H9 (cell line): ENCODE measurements around the gene CCNL1. TPM values are rescaled to one million over a fixed set of nuclear protein-coding genes. Genes with fewer than 3 reads are reported as not detected.

Experiments
- DNase-seq: peaks from one replicate; pipeline ENCODE4 v3.0.0-alpha.2; 2017
- H2AFZ ChIP-seq: one replicate; pipeline ENCODE4 v1.6.1; 2013; ENCODE audit warnings: mild to moderate bottlenecking, low read length, control low read depth, moderate library complexity
- H2AK5ac ChIP-seq: 2 replicates; pipeline ENCODE4 v1.6.1; 2013; ENCODE audit warnings: low read length, control low read depth, mixed read lengths; ENCODE audit not compliant: insufficient read length
- H2BK120ac ChIP-seq: one replicate; pipeline ENCODE4 v1.6.1; 2013; ENCODE audit warnings: low read depth, mild to moderate bottlenecking, low read length, control low read depth, inconsistent platforms; ENCODE audit not compliant: poor library complexity, severe bottlenecking
- H2BK12ac ChIP-seq: 2 replicates; pipeline ENCODE4 v1.6.1; 2013; ENCODE audit warnings: low read length, control low read depth, mixed read lengths, low read depth; ENCODE audit not compliant: insufficient read length
- H2BK15ac ChIP-seq: 2 replicates; pipeline ENCODE4 v1.6.1; 2013; ENCODE audit warnings: low read depth, low read length, control low read depth
- H2BK20ac ChIP-seq: one replicate; pipeline ENCODE4 v1.6.1; 2013; ENCODE audit warnings: low read depth, mild to moderate bottlenecking, low read length, control low read depth, inconsistent platforms; ENCODE audit not compliant: poor library complexity, severe bottlenecking
- H2BK5ac ChIP-seq: 2 replicates; pipeline ENCODE4 v1.6.1; 2013; ENCODE audit warnings: low read length, control low read depth, mixed read lengths; ENCODE audit not compliant: insufficient read length
- H3K14ac ChIP-seq: 2 replicates; pipeline ENCODE4 v1.6.1; 2013; ENCODE audit warnings: low read length, control low read depth; ENCODE audit not compliant: insufficient read depth
- H3K18ac ChIP-seq: 2 replicates; pipeline ENCODE4 v1.6.1; 2013; ENCODE audit warnings: low read depth, mild to moderate bottlenecking, mixed read lengths, low read length, control low read depth; ENCODE audit not compliant: insufficient read length
- H3K23ac ChIP-seq: 2 replicates; pipeline ENCODE4 v1.6.1; 2013; ENCODE audit warnings: low read length, control low read depth, mixed read lengths, low read depth; ENCODE audit not compliant: insufficient read length
- H3K23me2 ChIP-seq: 2 replicates; pipeline ENCODE4 v1.6.1; 2013; ENCODE audit warnings: low read depth, mild to moderate bottlenecking, mixed read lengths, low read length, control low read depth; ENCODE audit not compliant: insufficient read length, poor library complexity, severe bottlenecking
- H3K27ac ChIP-seq: 2 replicates; pipeline ENCODE4 v1.5.1; 2013; ENCODE audit warnings: low read length, control low read depth, mixed read lengths, low read depth; ENCODE audit not compliant: insufficient read length
- H3K27me3 ChIP-seq: 2 replicates; pipeline ENCODE4 v1.6.1; 2013; ENCODE audit warnings: low read length, control low read depth, inconsistent platforms; ENCODE audit not compliant: insufficient read depth
- H3K4ac ChIP-seq: 2 replicates; pipeline ENCODE4 v1.6.1; 2013; ENCODE audit warnings: low read depth, mild to moderate bottlenecking, control low read depth, inconsistent platforms, low read length, moderate library complexity
- H3K4me1 ChIP-seq: 2 replicates; pipeline ENCODE4 v1.6.1; 2013; ENCODE audit warnings: low read length, control low read depth, inconsistent platforms; ENCODE audit not compliant: insufficient read depth
- H3K4me2 ChIP-seq: 2 replicates; pipeline ENCODE4 v1.6.1; 2013; ENCODE audit warnings: low read length, control low read depth, mixed read lengths; ENCODE audit not compliant: insufficient read length, insufficient read depth
- H3K56ac ChIP-seq: 2 replicates; pipeline ENCODE4 v1.6.1; 2013; ENCODE audit warnings: low read depth, mild to moderate bottlenecking, mixed read lengths, low read length, control low read depth; ENCODE audit not compliant: insufficient read length
- H3K79me1 ChIP-seq: 2 replicates; pipeline ENCODE4 v1.6.1; 2013; ENCODE audit warnings: low read depth, mild to moderate bottlenecking, moderate library complexity, low read length, control low read depth, inconsistent platforms; ENCODE audit not compliant: insufficient read depth, poor library complexity, severe bottlenecking
- H3K79me2 ChIP-seq: 2 replicates; pipeline ENCODE4 v1.6.1; 2013; ENCODE audit warnings: low read length, control low read depth, inconsistent platforms; ENCODE audit not compliant: insufficient read depth
- H3K9ac ChIP-seq: 2 replicates; pipeline ENCODE4 v1.6.1; 2013; ENCODE audit warnings: low read length, control low read depth, mixed read lengths; ENCODE audit not compliant: insufficient read length; ENCODE audit errors: extremely low read depth
- H3K9me3 ChIP-seq: one replicate; pipeline ENCODE4 v1.6.1; 2013; ENCODE audit warnings: low read depth, low read length, inconsistent platforms; ENCODE audit not compliant: control insufficient read depth
- H3T11ph ChIP-seq: one replicate; pipeline ENCODE4 v1.6.1; 2013; ENCODE audit warnings: mild to moderate bottlenecking, low read length, control low read depth, inconsistent platforms
- H4K20me1 ChIP-seq: one replicate; pipeline ENCODE4 v1.6.1; 2013; ENCODE audit not compliant: control insufficient read depth, insufficient read length, insufficient read depth
- H4K5ac ChIP-seq: 2 replicates; pipeline ENCODE4 v1.6.1; 2013; ENCODE audit warnings: low read depth, mild to moderate bottlenecking, mixed read lengths, low read length, control low read depth; ENCODE audit not compliant: insufficient read length
- H4K8ac ChIP-seq: replicated peaks from 2 replicates; pipeline ENCODE4 v1.6.1; 2013; ENCODE audit warnings: low read length, control low read depth, mixed read lengths, low read depth; ENCODE audit not compliant: insufficient read length
- H4K91ac ChIP-seq: 2 replicates; pipeline ENCODE4 v1.6.1; 2013; ENCODE audit warnings: low read depth, mild to moderate bottlenecking, moderate library complexity, mixed read lengths, low read length, control low read depth; ENCODE audit not compliant: insufficient read length
- H3K27ac Mint-ChIP-seq, 3 experiments: 2 replicates in 2 of 3; 3 replicates in 1 of 3; pipeline ENCODE4 v1.8.0; 2020 to 2021; ENCODE audit warnings: mixed read lengths in 3 of 3, mild to moderate bottlenecking in 1 of 3, moderate library complexity in 1 of 3
- H3K27me3 Mint-ChIP-seq: 2 replicates; pipeline ENCODE4 v1.8.0; 2021; ENCODE audit warnings: low read depth, mild to moderate bottlenecking, moderate library complexity, mixed read lengths
- H3K36me3 Mint-ChIP-seq, 3 experiments: 2 replicates in 2 of 3; 3 replicates in 1 of 3; pipeline ENCODE4 v1.8.0; 2020 to 2021; ENCODE audit warnings: low read depth in 3 of 3, mixed read lengths in 3 of 3; ENCODE audit not compliant: insufficient read depth in 1 of 3
- H3K4me1 Mint-ChIP-seq, 2 experiments: 2 replicates each; pipeline ENCODE4 v1.8.0; 2020; ENCODE audit warnings: mixed read lengths in 2 of 2
- H3K4me3 Mint-ChIP-seq, 2 experiments: 2 replicates in 1 of 2; 3 replicates in 1 of 2; pipeline ENCODE4 v1.8.0; 2020 to 2021; ENCODE audit warnings: mild to moderate bottlenecking in 2 of 2, mixed read lengths in 2 of 2, moderate library complexity in 1 of 2
- H3K9me3 Mint-ChIP-seq, 2 experiments: 2 replicates in 1 of 2; 3 replicates in 1 of 2; pipeline ENCODE4 v1.8.0; 2020; ENCODE audit warnings: mild to moderate bottlenecking in 2 of 2, mixed read lengths in 2 of 2, moderate library complexity in 1 of 2
- WGBS: extraction: QIAGEN DNeasy Blood & Tissue Kit; methylation state at CpG from one replicate; pipeline ENCODE4 v1.1.7; 2013; ENCODE audit warnings: missing lambda C conversion rate, low lambda C conversion rate, mixed read lengths; ENCODE audit not compliant: insufficient read length; ENCODE audit errors: extremely low coverage; 5-methylcytosine and 5-hydroxymethylcytosine counted together
- total RNA-seq: library from RNA; stranded (reverse); gene quantifications from 2 replicates; pipeline ENCODE4 v1.2.1, GENCODE V29; 2021
- TF ChIP-seq, protein P1 (sequence below): fragments of 200-600 bp; sonication (generic); conservative IDR thresholded peaks from 3 replicates; pipeline ENCODE4 v1.8.0; 2021; ENCODE audit warnings: antibody characterized with exemption, mild to moderate bottlenecking

The CCNL1 gene
- total RNA-seq, 1 experiment from 2014 or later, result 103 TPM

DNA sequence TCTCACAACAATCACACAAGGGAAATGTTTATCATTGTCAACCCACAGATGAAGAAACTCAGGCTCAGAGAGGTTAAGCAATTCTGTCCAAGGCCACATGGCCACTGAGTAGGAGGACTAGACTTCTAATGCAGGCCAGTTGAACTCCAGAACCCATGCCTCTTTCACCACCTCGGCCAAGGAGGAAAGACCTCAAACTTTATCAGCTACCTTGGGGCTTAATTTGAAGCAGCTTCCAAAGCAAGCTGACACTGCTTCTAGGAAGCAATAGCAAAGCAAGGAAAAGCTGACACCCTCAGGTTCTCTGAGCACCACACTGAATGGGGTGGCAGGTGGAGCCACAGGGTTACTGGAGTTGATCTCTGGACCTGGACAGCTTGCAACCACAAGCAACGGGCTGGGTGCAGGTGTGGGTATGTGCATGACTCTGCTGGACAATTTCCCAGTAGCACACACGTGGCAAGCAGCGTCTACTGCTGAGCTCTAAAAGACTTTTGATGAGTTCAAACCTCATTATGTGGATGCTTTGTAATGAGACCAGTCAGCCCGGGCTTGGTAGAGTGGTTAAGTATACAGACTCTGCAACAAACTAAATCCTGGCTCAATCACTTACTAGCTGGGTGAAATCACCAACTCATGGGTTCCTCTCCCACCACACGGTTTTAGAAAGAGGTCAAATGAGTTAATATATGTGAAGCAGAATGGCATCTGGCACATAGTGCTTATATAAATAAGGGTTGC, 23.1 kb downstream of the CCNL1 start:
- no peak overlapping the region for H3K4me2 ChIP-seq

More for the DNA sequence above, 23.1 kb downstream of the CCNL1 start:
- Histone ChIP-seq H3K9me3 (no peaks in the 10 kb centered on the region), H3K9ac (no peak overlapping the region), H3T11ph (no peak overlapping the region), H3K79me2 (no peaks in the 10 kb centered on the region), H3K27me3 (no peaks in the 10 kb centered on the region), H4K20me1 (no peaks in the 10 kb centered on the region), H4K5ac (no peak overlapping the region), H2BK20ac (no peak overlapping the region), H3K18ac (no peak overlapping the region), H2AFZ (no peak overlapping the region), H4K8ac (no peak overlapping the region), H3K23ac (no peak overlapping the region), H4K91ac (no peak overlapping the region), H3K4me1 (no peaks in the 10 kb centered on the region), H3K27ac (no peak overlapping the region), H2BK120ac (no peak overlapping the region), H2AK5ac (no peak overlapping the region), H3K23me2 (no peaks in the 10 kb centered on the region), H2BK12ac (no peak overlapping the region), H2BK15ac (no peak overlapping the region), H3K4ac (no peak overlapping the region), H2BK5ac (no peak overlapping the region), H3K14ac (no peak overlapping the region), H3K79me1 (no peaks in the 10 kb centered on the region), H3K56ac (no peak overlapping the region)
- Mint-ChIP-seq H3K9me3 (peaks cover 2 to 4% of the 10 kb centered on the region in 2 experiments; a peak in 1 of 5 replicates), H3K36me3 (peaks cover 0 to 6% (median 0%) of the 10 kb centered on the region in 3 experiments; a peak in 2 of 7 replicates), H3K4me3 (no peak overlapping the region), H3K27me3 (peaks cover 3% of the 10 kb centered on the region; the same call in 1 of the 2 replicates), H3K4me1 (peaks cover 0 to 9% of the 10 kb centered on the region in 2 experiments; a peak in 2 of 4 replicates), H3K27ac (no peak overlapping the region)
- no CpG with 5 or more reads among the region's 6 CpGs for WGBS
- no peak for DNase-seq
- TF ChIP-seq, protein P1, sequence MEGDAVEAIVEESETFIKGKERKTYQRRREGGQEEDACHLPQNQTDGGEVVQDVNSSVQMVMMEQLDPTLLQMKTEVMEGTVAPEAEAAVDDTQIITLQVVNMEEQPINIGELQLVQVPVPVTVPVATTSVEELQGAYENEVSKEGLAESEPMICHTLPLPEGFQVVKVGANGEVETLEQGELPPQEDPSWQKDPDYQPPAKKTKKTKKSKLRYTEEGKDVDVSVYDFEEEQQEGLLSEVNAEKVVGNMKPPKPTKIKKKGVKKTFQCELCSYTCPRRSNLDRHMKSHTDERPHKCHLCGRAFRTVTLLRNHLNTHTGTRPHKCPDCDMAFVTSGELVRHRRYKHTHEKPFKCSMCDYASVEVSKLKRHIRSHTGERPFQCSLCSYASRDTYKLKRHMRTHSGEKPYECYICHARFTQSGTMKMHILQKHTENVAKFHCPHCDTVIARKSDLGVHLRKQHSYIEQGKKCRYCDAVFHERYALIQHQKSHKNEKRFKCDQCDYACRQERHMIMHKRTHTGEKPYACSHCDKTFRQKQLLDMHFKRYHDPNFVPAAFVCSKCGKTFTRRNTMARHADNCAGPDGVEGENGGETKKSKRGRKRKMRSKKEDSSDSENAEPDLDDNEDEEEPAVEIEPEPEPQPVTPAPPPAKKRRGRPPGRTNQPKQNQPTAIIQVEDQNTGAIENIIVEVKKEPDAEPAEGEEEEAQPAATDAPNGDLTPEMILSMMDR, result no peak
